ENCODE results near the gene NFYC. TPM values are rescaled to one million over a fixed set of nuclear protein-coding genes. Genes with fewer than 3 reads are reported as not detected.

The NFYC gene
- total and polyA plus RNA-seq, 11 donors: 45.2 to 82.8 (median 66.1) TPM

- H3K36me3 ChIP-seq: no peaks in the 10 kb centered on the region
- no peak for TF ChIP-seq CTCF (IDR thresholded peaks at IDR 0.05)
- no peak for TF ChIP-seq POLR2A (IDR thresholded peaks at IDR 0.05)
- no peak for DNase-seq
- no peak overlapping the region for H3K4me3 ChIP-seq
- intact Hi-C loops (cut with DNase I): loop anchor here in 4 of 10 donors (5.0 to 10.0 kb wide), 3 partner anchors 35 to 47 kb away; no protein-coding TSS in a partner anchor
- peaks cover 0 to 20% (median 9%) of the 10 kb centered on the region in 12 donors for H3K4me1 ChIP-seq
- H3K27ac ChIP-seq: no peak overlapping the region
- 74 to 86% (median 83%) methylated on average over 6 of the region's 6 CpGs for WGBS, 4 donors
- ATAC-seq: no peak
- H3K27me3 ChIP-seq: no peaks in the 10 kb centered on the region
- H3K9me3 ChIP-seq: no peaks in the 10 kb centered on the region
These were observed 29.4 kb upstream of the NFYC start for GRCh38 chr1:40662151-40662550.

GRCh38 chr1:40662864-40663263, 28.6 kb upstream of the NFYC start:
- ATAC-seq (no peak), DNase-seq (no peak)
- H3K36me3 ChIP-seq: no peaks in the 10 kb centered on the region
- H3K27ac ChIP-seq: peak overlapping the region in 1 of 12 donors; percentile 17
- H3K9me3 ChIP-seq: no peaks in the 10 kb centered on the region
- peaks cover 0 to 20% (median 9%) of the 10 kb centered on the region in 12 donors for H3K4me1 ChIP-seq
- 80 to 88% (median 83%) methylated on average over 2 to 4 of the region's 4 CpGs for WGBS, 4 donors
- H3K27me3 ChIP-seq: no peaks in the 10 kb centered on the region
- intact Hi-C loops (cut with DNase I): loop anchor here in 4 of 10 donors (5.0 to 10.0 kb wide), 3 partner anchors 36 to 48 kb away; no protein-coding TSS in a partner anchor
- no peak overlapping the region for H3K4me3 ChIP-seq
- TF ChIP-seq CTCF (IDR thresholded peaks at IDR 0.05) (no peak), POLR2A (IDR thresholded peaks at IDR 0.05) (no peak)

- intact Hi-C loops (cut with DNase I): loop anchor here in 4 of 10 donors (5.0 to 10.0 kb wide), 3 partner anchors 36 to 49 kb away; no protein-coding TSS in a partner anchor
These were observed 28.0 kb upstream of the NFYC start for GRCh38 chr1:40663324-40664166.

GRCh38 chr1:40664167-40664537, 27.4 kb upstream of the NFYC start:
- DNase-seq (no peak), ATAC-seq (no peak)
- intact Hi-C loops (cut with DNase I): loop anchor here in 4 of 10 donors (5.0 to 10.0 kb wide), 3 partner anchors 37 to 49 kb away; no protein-coding TSS in a partner anchor
- WGBS, 4 donors: 93 to 100% (median 96%) methylated on average over 1 of the region's 1 CpG; no CpG with 5 or more reads in 1 of the 4 donors
- Histone ChIP-seq H3K9me3 (no peaks in the 10 kb centered on the region), H3K4me3 (no peak overlapping the region), H3K27me3 (no peaks in the 10 kb centered on the region), H3K27ac (no peak overlapping the region), H3K4me1 (peaks cover 0 to 27% (median 9%) of the 10 kb centered on the region in 12 donors), H3K36me3 (no peaks in the 10 kb centered on the region)
- no peak for TF ChIP-seq CTCF (IDR thresholded peaks at IDR 0.05)
- no peak for TF ChIP-seq POLR2A (IDR thresholded peaks at IDR 0.05)

More at GRCh38 chr1:40663324-40664166, 28.0 kb upstream of the NFYC start:
- ATAC-seq (no peak), DNase-seq (no peak)
- H3K9me3 ChIP-seq: no peaks in the 10 kb centered on the region
- H3K36me3 ChIP-seq: no peaks in the 10 kb centered on the region
- H3K4me1 ChIP-seq: peaks cover 0 to 21% (median 9%) of the 10 kb centered on the region in 12 donors
- H3K4me3 ChIP-seq: no peak overlapping the region
- H3K27ac ChIP-seq: peak overlapping the region in 1 of 12 donors; percentile 17
- TF ChIP-seq POLR2A (IDR thresholded peaks at IDR 0.05): no peak
- WGBS, 4 donors: 54 to 74% (median 62%) methylated on average over 8 of the region's 8 CpGs
- no peaks in the 10 kb centered on the region for H3K27me3 ChIP-seq

All from heart left ventricle (tissue), 16 donors.